ENCODE measurements around the gene BCAS2.
"Not testable (repeated sequence)": the region's sequence is repeated elsewhere in the genome, so short reads cannot be mapped to it uniquely, and the experiment has no call there.

Gene BCAS2

DNA sequence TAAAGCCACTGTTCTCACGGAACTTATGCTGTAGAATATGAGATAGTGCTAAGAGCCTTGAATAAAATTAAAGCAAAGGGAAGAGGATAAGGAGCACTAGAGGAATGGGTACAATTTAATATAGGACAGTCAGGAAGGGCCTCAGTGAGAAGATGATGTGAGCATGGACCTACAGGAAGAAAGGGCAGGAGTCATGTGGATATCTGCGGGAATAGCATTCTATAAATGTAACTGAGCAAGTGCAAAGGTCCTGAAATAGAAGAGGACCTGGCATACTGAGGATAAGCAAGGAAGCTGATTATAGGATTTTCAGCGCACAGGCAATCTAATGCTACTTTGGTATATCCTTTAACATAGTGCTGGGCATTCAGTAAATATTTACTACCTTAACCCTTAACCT is 12.6 kb upstream of the BCAS2 start:
- H3K27ac ChIP-seq (ENCODE audit: low read length): no peak overlapping the region
- H3K27me3 ChIP-seq (ENCODE audit: low read depth, low read length): no peaks in the 10 kb centered on the region
- H3K9me3 ChIP-seq (ENCODE audit: control insufficient read depth in 1 of 2, low read length in 2 of 2): no peaks in the 10 kb centered on the region
- H3K4me3 ChIP-seq (ENCODE audit: low read depth in 1 of 2, low read length in 2 of 2): no peak overlapping the region
- H3K36me3 ChIP-seq (ENCODE audit: control insufficient read depth in 1 of 2, insufficient read depth in 2 of 2, low read length in 2 of 2): peaks cover 4 to 20% of the 10 kb centered on the region in 2 donors
- no peaks in the 10 kb centered on the region for H3K4me1 ChIP-seq (ENCODE audit: control insufficient read depth in 1 of 2, insufficient read depth in 2 of 2, low read length in 2 of 2)

- Histone ChIP-seq H3K27ac (ENCODE audit: low read length) (no peak overlapping the region), H3K9me3 (ENCODE audit: control insufficient read depth in 1 of 2, low read length in 2 of 2) (no peaks in the 10 kb centered on the region), H3K36me3 (ENCODE audit: control insufficient read depth in 1 of 2, insufficient read depth in 2 of 2, low read length in 2 of 2) (peaks cover 3 to 23% of the 10 kb centered on the region in 2 donors), H3K27me3 (ENCODE audit: low read depth, low read length) (no peaks in the 10 kb centered on the region), H3K4me3 (ENCODE audit: low read depth in 1 of 2, low read length in 2 of 2) (no peak overlapping the region), H3K4me1 (ENCODE audit: control insufficient read depth in 1 of 2, insufficient read depth in 2 of 2, low read length in 2 of 2) (no peaks in the 10 kb centered on the region)
Observed at GRCh38 chr1:114589122-114589521, 7.7 kb upstream of the BCAS2 start.

GRCh38 chr1:114588196-114588689 is 6.8 kb upstream of the BCAS2 start:
- H3K4me1 ChIP-seq (ENCODE audit: control insufficient read depth in 1 of 2, insufficient read depth in 2 of 2, low read length in 2 of 2): no peaks in the 10 kb centered on the region
- no peaks in the 10 kb centered on the region for H3K9me3 ChIP-seq (ENCODE audit: control insufficient read depth in 1 of 2, low read length in 2 of 2)
- peaks cover 0 to 15% of the 10 kb centered on the region in 2 donors for H3K36me3 ChIP-seq (ENCODE audit: control insufficient read depth in 1 of 2, insufficient read depth in 2 of 2, low read length in 2 of 2)
- no peak overlapping the region for H3K27ac ChIP-seq (ENCODE audit: low read length)
- H3K4me3 ChIP-seq (ENCODE audit: low read depth in 1 of 2, low read length in 2 of 2): no peak overlapping the region
- no peaks in the 10 kb centered on the region for H3K27me3 ChIP-seq (ENCODE audit: low read depth, low read length)

DNA sequence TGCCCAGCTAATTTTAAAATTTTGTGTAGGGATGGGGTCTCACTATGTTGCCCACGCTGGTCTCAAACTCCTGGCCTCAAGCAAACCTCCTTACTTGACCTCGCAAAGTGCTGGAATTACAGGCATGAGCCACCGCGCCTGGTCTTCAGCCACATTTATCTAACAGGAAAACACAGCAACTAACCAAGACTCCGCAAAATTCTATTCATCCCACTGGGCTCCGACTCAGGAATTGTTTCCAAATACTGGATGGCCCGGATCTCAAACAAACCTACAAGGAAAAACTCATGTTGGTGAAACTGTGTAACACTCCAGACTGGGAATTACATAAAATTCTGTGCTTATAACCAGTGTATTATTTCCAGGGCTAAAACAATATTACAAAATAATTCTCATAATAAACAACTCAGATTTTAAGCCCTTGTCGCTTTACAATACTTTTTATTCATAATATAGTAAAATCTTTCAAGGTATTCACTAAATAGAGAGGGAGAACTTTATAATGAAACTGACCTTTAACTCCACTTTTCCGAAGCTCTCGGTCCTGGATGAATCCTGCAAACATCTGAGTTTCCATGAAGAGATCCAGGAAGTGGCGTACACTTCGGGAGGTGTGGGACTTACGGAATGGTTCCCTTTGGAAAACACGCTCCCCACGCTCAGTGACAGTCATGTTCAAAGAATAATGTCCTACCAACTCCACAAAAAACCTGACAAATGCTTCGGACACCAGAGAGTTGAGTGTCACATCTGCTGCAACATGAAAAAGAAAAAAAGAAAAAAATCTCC is 6.0 kb upstream of the BCAS2 start:
- H3K4me3 ChIP-seq (ENCODE audit: low read depth in 1 of 2, low read length in 2 of 2): no peak overlapping the region
- no peaks in the 10 kb centered on the region for H3K27me3 ChIP-seq (ENCODE audit: low read depth, low read length)
- H3K9me3 ChIP-seq (ENCODE audit: control insufficient read depth in 1 of 2, low read length in 2 of 2): no peaks in the 10 kb centered on the region
- H3K27ac ChIP-seq (ENCODE audit: low read length): no peak overlapping the region
- H3K4me1 ChIP-seq (ENCODE audit: control insufficient read depth in 1 of 2, insufficient read depth in 2 of 2, low read length in 2 of 2): peaks cover 0 to under 1% of the 10 kb centered on the region in 2 donors
- H3K36me3 ChIP-seq (ENCODE audit: control insufficient read depth in 1 of 2, insufficient read depth in 2 of 2, low read length in 2 of 2): peaks cover 0 to 11% of the 10 kb centered on the region in 2 donors

DNA sequence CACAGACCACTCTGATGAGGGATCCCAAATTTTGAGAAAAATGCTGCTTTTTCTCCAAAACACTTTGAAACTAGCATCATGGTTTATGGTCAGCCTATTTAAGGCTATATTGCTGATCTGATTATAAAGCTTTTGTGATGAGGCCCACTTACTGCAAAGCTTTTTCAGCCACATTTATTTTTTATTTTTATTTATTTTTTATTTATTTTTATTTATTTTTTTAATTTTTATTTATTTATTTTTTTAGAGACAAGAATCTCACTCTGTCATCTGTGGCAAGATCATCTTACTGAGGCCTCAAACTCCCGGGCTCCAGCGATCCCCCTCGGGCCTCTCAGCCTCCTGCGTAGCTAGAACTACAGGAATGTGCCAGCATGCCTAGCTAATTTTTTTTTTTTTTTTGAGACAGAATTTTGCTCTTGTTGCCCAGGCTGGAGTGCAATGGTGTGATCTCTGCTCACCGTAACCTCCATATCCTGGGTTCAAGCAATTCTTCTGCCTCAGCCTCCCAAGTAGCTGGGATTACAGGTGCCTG is 5.2 kb upstream of the BCAS2 start:
- H3K27ac ChIP-seq (ENCODE audit: low read length): no peak overlapping the region
- no peak overlapping the region for H3K4me3 ChIP-seq (ENCODE audit: low read depth in 1 of 2, low read length in 2 of 2)
- H3K36me3 ChIP-seq (ENCODE audit: control insufficient read depth in 1 of 2, insufficient read depth in 2 of 2, low read length in 2 of 2): peaks cover 0 to 11% of the 10 kb centered on the region in 2 donors
- no peaks in the 10 kb centered on the region for H3K9me3 ChIP-seq (ENCODE audit: control insufficient read depth in 1 of 2, low read length in 2 of 2)
- peaks cover 0 to 6% of the 10 kb centered on the region in 2 donors for H3K4me1 ChIP-seq (ENCODE audit: control insufficient read depth in 1 of 2, insufficient read depth in 2 of 2, low read length in 2 of 2)
- no peaks in the 10 kb centered on the region for H3K27me3 ChIP-seq (ENCODE audit: low read depth, low read length)

- no peaks in the 10 kb centered on the region for H3K27me3 ChIP-seq (ENCODE audit: low read depth, low read length)
- peaks cover 0 to 11% of the 10 kb centered on the region in 2 donors for H3K36me3 ChIP-seq (ENCODE audit: control insufficient read depth in 1 of 2, insufficient read depth in 2 of 2, low read length in 2 of 2)
- H3K27ac ChIP-seq (ENCODE audit: low read length): no peak overlapping the region
- peaks cover 2 to 8% of the 10 kb centered on the region in 2 donors for H3K4me1 ChIP-seq (ENCODE audit: control insufficient read depth in 1 of 2, insufficient read depth in 2 of 2, low read length in 2 of 2)
- H3K4me3 ChIP-seq (ENCODE audit: low read depth in 1 of 2, low read length in 2 of 2): no peak overlapping the region
- no peaks in the 10 kb centered on the region for H3K9me3 ChIP-seq (ENCODE audit: control insufficient read depth in 1 of 2, low read length in 2 of 2)
Observed at GRCh38 chr1:114585231-114585630, 3.8 kb upstream of the BCAS2 start.

GRCh38 chr1:114574365-114574764 is 7.0 kb downstream of the BCAS2 start:
- Histone ChIP-seq H3K36me3 (ENCODE audit: control insufficient read depth in 1 of 2, insufficient read depth in 2 of 2, low read length in 2 of 2) (peaks cover 51 to 62% of the 10 kb centered on the region in 2 donors), H3K27ac (ENCODE audit: low read length) (no peak overlapping the region), H3K4me3 (ENCODE audit: low read depth in 1 of 2, low read length in 2 of 2) (no peak overlapping the region), H3K9me3 (ENCODE audit: control insufficient read depth in 1 of 2, low read length in 2 of 2) (no peaks in the 10 kb centered on the region), H3K4me1 (ENCODE audit: control insufficient read depth in 1 of 2, insufficient read depth in 2 of 2, low read length in 2 of 2) (no peaks in the 10 kb centered on the region), H3K27me3 (ENCODE audit: low read depth, low read length) (no peaks in the 10 kb centered on the region)

DNA sequence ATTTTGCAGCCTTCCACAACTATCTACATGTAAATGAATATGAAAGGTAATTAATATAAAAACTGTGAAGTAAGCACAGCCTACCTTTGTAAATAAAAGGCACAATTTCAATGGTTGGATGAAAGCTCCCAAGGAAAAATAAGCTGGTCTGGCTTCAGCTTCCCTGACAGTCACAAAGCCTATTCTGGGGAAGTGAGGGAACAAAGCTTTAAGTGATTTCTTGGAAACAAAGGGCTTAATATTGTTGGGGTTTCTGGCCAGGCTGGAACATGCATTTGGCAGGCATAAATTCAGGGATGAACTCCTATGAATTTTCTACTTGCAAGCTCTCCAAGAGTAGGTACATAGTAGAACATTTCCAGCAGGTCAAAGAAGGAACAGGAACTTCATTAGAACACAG is 17.3 kb downstream of the BCAS2 start:
- Histone ChIP-seq H3K36me3 (ENCODE audit: control insufficient read depth in 1 of 2, insufficient read depth in 2 of 2, low read length in 2 of 2) (peaks cover 23 to 35% of the 10 kb centered on the region in 2 donors), H3K4me3 (ENCODE audit: low read depth in 1 of 2, low read length in 2 of 2) (no peak overlapping the region), H3K4me1 (ENCODE audit: control insufficient read depth in 1 of 2, insufficient read depth in 2 of 2, low read length in 2 of 2) (no peaks in the 10 kb centered on the region), H3K27ac (ENCODE audit: low read length) (no peak overlapping the region), H3K27me3 (ENCODE audit: low read depth, low read length) (no peaks in the 10 kb centered on the region), H3K9me3 (ENCODE audit: control insufficient read depth in 1 of 2, low read length in 2 of 2) (no peaks in the 10 kb centered on the region)

DNA sequence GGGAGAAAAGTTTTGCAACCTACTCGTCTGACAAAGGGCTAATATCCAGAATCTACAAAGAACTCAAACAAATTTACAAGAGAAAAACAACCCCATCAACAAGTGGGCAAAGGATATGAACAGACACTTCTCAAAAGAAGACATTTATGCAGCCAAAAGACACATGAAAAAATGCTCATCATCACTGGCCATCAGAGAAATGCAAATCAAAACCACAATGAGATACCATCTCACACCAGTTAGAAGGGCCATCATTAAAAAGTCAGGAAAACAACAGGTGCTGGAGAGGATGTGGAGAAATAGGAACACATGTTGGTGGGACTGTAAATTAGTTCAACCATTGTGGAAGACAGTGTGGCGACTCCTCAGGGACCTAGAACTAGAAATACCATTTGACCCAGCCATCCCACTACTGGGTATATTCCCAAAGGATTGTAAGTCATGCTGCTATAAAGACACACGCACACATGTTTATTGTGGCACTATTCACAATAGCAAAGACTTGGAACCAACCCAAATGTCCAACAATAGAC is 18.4 kb downstream of the BCAS2 start:
- H3K36me3 ChIP-seq (ENCODE audit: control insufficient read depth in 1 of 2, insufficient read depth in 2 of 2, low read length in 2 of 2): peaks cover 20 to 24% of the 10 kb centered on the region in 2 donors
- H3K27me3 ChIP-seq (ENCODE audit: low read depth, low read length); H3K4me1 ChIP-seq (ENCODE audit: control insufficient read depth in 1 of 2, insufficient read depth in 2 of 2, low read length in 2 of 2); H3K4me3 ChIP-seq (ENCODE audit: low read depth in 1 of 2, low read length in 2 of 2); H3K9me3 ChIP-seq (ENCODE audit: control insufficient read depth in 1 of 2, low read length in 2 of 2); H3K27ac ChIP-seq (ENCODE audit: low read length): not testable (repeated sequence)

GRCh38 chr1:114561333-114561732 is 20.1 kb downstream of the BCAS2 start:
- Histone ChIP-seq H3K4me3 (ENCODE audit: low read depth in 1 of 2, low read length in 2 of 2) (no peak overlapping the region), H3K4me1 (ENCODE audit: control insufficient read depth in 1 of 2, insufficient read depth in 2 of 2, low read length in 2 of 2) (no peaks in the 10 kb centered on the region), H3K36me3 (ENCODE audit: control insufficient read depth in 1 of 2, insufficient read depth in 2 of 2, low read length in 2 of 2) (peaks cover 8 to 10% of the 10 kb centered on the region in 2 donors), H3K9me3 (ENCODE audit: control insufficient read depth in 1 of 2, low read length in 2 of 2) (no peaks in the 10 kb centered on the region), H3K27me3 (ENCODE audit: low read depth, low read length) (no peaks in the 10 kb centered on the region), H3K27ac (ENCODE audit: low read length) (no peak overlapping the region)

- Histone ChIP-seq H3K27me3 (ENCODE audit: low read depth, low read length) (no peaks in the 10 kb centered on the region), H3K4me3 (ENCODE audit: low read depth in 1 of 2, low read length in 2 of 2) (no peak overlapping the region), H3K27ac (ENCODE audit: low read length) (no peak overlapping the region), H3K9me3 (ENCODE audit: control insufficient read depth in 1 of 2, low read length in 2 of 2) (no peaks in the 10 kb centered on the region), H3K4me1 (ENCODE audit: control insufficient read depth in 1 of 2, insufficient read depth in 2 of 2, low read length in 2 of 2) (no peaks in the 10 kb centered on the region), H3K36me3 (ENCODE audit: control insufficient read depth in 1 of 2, insufficient read depth in 2 of 2, low read length in 2 of 2) (no peaks in the 10 kb centered on the region)
Observed at GRCh38 chr1:114559356-114559755, 22.1 kb downstream of the BCAS2 start.

All from muscle layer of duodenum (tissue), 2 donors.